CD4-positive, CD25-positive, alpha-beta regulatory T cell (primary cell): ENCODE measurements around the gene ABI3BP. TPM values are rescaled to one million over a fixed set of nuclear protein-coding genes. Genes with fewer than 3 reads are reported as not detected.

Experiments used
- ATAC-seq, 2 donors: fragments of 150-1000 bp; cut with Tn5 transposase; one replicate each; pipeline ENCODE4 v1.10.0; 2021; ENCODE audit warnings: low read depth in 2 of 2, moderate number of reproducible peaks in 2 of 2, moderate library complexity in 1 of 2
- DNase-seq, 3 donors: peaks; one replicate each; pipeline versions ENCODE4 v3.0.0 to v3.0.0-alpha.2; 2012 to 2022; ENCODE audit warnings: mixed read lengths in 1 of 3
- H3K27ac ChIP-seq: one replicate; pipeline ENCODE4 v1.7.0; 2013; ENCODE audit warnings: mild to moderate bottlenecking, low read length; ENCODE audit not compliant: insufficient read depth, poor library complexity, severe bottlenecking
- H3K27me3 ChIP-seq: one replicate; pipeline ENCODE4 v1.7.0; 2013; ENCODE audit warnings: low read length; ENCODE audit not compliant: control insufficient read depth, insufficient read depth
- H3K36me3 ChIP-seq: one replicate; pipeline ENCODE4 v1.7.0; 2013; ENCODE audit warnings: mild to moderate bottlenecking, low read length, moderate library complexity; ENCODE audit not compliant: control insufficient read depth, insufficient read depth
- H3K4me1 ChIP-seq: 2 replicates; pipeline ENCODE4 v1.7.0; 2013; ENCODE audit warnings: mild to moderate bottlenecking, low read length; ENCODE audit not compliant: insufficient read depth, control insufficient read depth, poor library complexity, severe bottlenecking
- H3K4me3 ChIP-seq: one replicate; pipeline ENCODE4 v1.7.0; 2013; ENCODE audit warnings: low read depth, mild to moderate bottlenecking, low read length, moderate library complexity
- H3K9me3 ChIP-seq, 2 experiments: 1 replicate in 1 of 2; 2 replicates in 1 of 2; pipeline ENCODE4 v1.7.0; 2013; ENCODE audit warnings: low read length in 2 of 2, mild to moderate bottlenecking in 1 of 2, moderate library complexity in 1 of 2; ENCODE audit not compliant: control insufficient read depth in 2 of 2
- H3K27ac Mint-ChIP-seq, 3 donors: one replicate each; pipeline ENCODE4 v1.8.0; 2020 to 2022; ENCODE audit warnings: mild to moderate bottlenecking in 3 of 3, mixed read lengths in 3 of 3, moderate library complexity in 2 of 3
- H3K27me3 Mint-ChIP-seq: one replicate; pipeline ENCODE4 v1.8.0; 2022; ENCODE audit warnings: mild to moderate bottlenecking, mixed read lengths
- H3K36me3 Mint-ChIP-seq: one replicate; pipeline ENCODE4 v1.8.0; 2020; ENCODE audit warnings: mixed read lengths
- H3K4me1 Mint-ChIP-seq, 4 donors: one replicate each; pipeline ENCODE4 v1.8.0; 2020 to 2022; ENCODE audit warnings: mixed read lengths in 4 of 4, mild to moderate bottlenecking in 1 of 4
- H3K4me3 Mint-ChIP-seq, 4 donors: one replicate each; pipeline ENCODE4 v1.8.0; 2020 to 2022; ENCODE audit warnings: mild to moderate bottlenecking in 4 of 4, mixed read lengths in 4 of 4, moderate library complexity in 3 of 4
- H3K9me3 Mint-ChIP-seq, 7 donors: one replicate each; pipeline ENCODE4 v1.8.0; 2020 to 2022; ENCODE audit warnings: mixed read lengths in 7 of 7, mild to moderate bottlenecking in 3 of 7, moderate library complexity in 2 of 7
- polyA plus RNA-seq, 4 donors: library from polyadenylated mRNA; unstranded; fragments of 300-500 nt; fragmentation: Illumina TruSeq; gene quantifications; one replicate each; pipeline ENCODE4 v1.2.3, GENCODE V29; 2021
- total RNA-seq: library from RNA; stranded (reverse); gene quantifications from one replicate; pipeline ENCODE4 v1.2.3, GENCODE V29; 2022

The ABI3BP gene
- total and polyA plus RNA-seq, 5 donors from 2014 or later = 0.05 to 0.07 TPM; not detected in 3

DNA sequence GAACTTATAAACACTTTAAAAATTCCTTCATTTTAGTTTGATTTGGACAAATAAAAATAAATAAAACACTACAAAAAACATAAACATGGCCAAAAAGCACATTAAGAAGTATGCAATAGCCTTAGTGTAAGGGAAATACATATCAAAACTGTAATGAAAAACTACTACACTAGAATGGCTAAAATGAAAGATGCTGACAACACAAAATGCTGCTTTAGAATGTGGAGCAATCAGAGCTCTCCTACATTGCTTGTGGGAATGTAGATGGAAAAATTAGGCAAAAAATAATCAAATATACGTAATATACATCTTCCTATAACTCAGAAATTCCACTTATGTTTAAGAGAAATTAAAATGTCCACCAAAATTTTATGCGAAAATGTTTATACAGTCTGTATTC lies 96.2 kb downstream of the ABI3BP start:
- Mint-ChIP-seq H3K27ac (no peak overlapping the region), H3K9me3 (peaks cover 0 to 5% (median 0%) of the 10 kb centered on the region in 7 donors), H3K4me3 (no peak overlapping the region), H3K27me3 (peaks cover 7% of the 10 kb centered on the region), H3K4me1 (peaks cover 0 to 27% (median 13%) of the 10 kb centered on the region in 4 donors), H3K36me3 (no peaks in the 10 kb centered on the region)
- Histone ChIP-seq H3K4me1 (no peaks in the 10 kb centered on the region), H3K36me3 (no peaks in the 10 kb centered on the region), H3K27ac (no peak overlapping the region), H3K27me3 (no peaks in the 10 kb centered on the region), H3K4me3 (no peak overlapping the region), H3K9me3 (no peaks in the 10 kb centered on the region)
- DNase-seq = no peak
- ATAC-seq = no peak

DNA sequence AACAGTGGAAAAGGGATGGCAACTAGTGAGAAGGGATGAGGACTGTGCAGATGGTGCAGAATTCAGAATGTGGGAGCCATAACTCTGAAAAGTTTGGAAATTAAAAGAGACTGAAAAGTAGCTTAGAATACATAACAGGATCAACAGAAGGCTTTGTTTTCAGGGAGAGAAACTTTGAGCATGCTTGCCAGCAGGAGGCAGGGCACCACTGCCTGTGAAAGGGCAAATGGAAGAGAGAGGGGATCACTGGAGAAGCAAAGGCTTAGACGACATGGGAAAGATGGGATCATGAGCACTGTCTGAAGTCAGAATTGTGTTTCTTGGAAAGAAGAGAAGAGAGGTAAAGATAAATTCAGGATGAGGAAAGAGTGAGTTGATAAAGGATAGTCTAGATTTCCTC lies 99.6 kb downstream of the ABI3BP start:
- ATAC-seq = no peak
- DNase-seq = no peak
- no peaks in the 10 kb centered on the region for H3K9me3 ChIP-seq
- H3K27ac Mint-ChIP-seq = no peak overlapping the region
- H3K4me3 ChIP-seq = no peak overlapping the region
- H3K4me1 ChIP-seq = no peaks in the 10 kb centered on the region
- no peaks in the 10 kb centered on the region for H3K36me3 ChIP-seq
- H3K36me3 Mint-ChIP-seq = no peaks in the 10 kb centered on the region
- no peak overlapping the region for H3K4me3 Mint-ChIP-seq
- peaks cover 0 to 8% (median 2%) of the 10 kb centered on the region in 7 donors for H3K9me3 Mint-ChIP-seq
- peaks cover 12% of the 10 kb centered on the region for H3K27me3 Mint-ChIP-seq
- peaks cover 0 to 8% (median 5%) of the 10 kb centered on the region in 4 donors for H3K4me1 Mint-ChIP-seq
- no peak overlapping the region for H3K27ac ChIP-seq
- peaks cover 6% of the 10 kb centered on the region for H3K27me3 ChIP-seq

- H3K4me1 Mint-ChIP-seq = peaks cover 0 to 3% (median under 1%) of the 10 kb centered on the region in 4 donors
- Histone ChIP-seq H3K27me3 (peaks cover 6% of the 10 kb centered on the region), H3K36me3 (no peaks in the 10 kb centered on the region), H3K4me1 (no peaks in the 10 kb centered on the region), H3K27ac (no peak overlapping the region), H3K4me3 (no peak overlapping the region), H3K9me3 (no peaks in the 10 kb centered on the region)
- no peak overlapping the region for H3K27ac Mint-ChIP-seq
- DNase-seq (no peak), ATAC-seq (no peak)
- H3K27me3 Mint-ChIP-seq = peaks cover 7% of the 10 kb centered on the region
- H3K36me3 Mint-ChIP-seq = no peaks in the 10 kb centered on the region
- no peak overlapping the region for H3K4me3 Mint-ChIP-seq
- peaks cover 0 to 8% (median 2%) of the 10 kb centered on the region in 7 donors for H3K9me3 Mint-ChIP-seq
These were observed 100.1 kb downstream of the ABI3BP start for GRCh38 chr3:100893108-100893507.

DNA sequence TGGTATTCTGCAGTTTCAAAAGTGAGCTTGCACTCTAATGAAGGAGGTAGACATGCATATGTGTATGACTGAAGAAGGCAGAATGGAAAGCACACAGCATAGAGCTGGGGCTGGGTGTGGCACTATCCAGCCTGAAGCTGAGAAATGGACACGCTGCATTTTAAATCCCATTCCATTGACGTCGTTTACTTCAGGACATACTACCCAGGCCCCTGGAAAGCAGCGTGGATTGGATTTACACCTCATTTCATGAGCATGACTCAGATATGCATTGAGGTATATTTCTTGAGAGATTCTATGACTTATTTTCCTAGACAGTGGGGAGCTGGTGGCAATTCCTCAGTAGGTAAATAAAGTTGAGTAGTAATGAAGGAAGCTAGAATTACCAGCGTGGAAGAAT lies 101.4 kb downstream of the ABI3BP start:
- Mint-ChIP-seq H3K4me1 (peaks cover 0 to 1% (median 0%) of the 10 kb centered on the region in 4 donors), H3K36me3 (no peaks in the 10 kb centered on the region), H3K27ac (no peak overlapping the region), H3K9me3 (peaks cover 0 to 8% (median 0%) of the 10 kb centered on the region in 7 donors), H3K4me3 (no peak overlapping the region), H3K27me3 (peaks cover 5% of the 10 kb centered on the region)
- no peak overlapping the region for H3K27ac ChIP-seq
- no peak for DNase-seq
- no peaks in the 10 kb centered on the region for H3K4me1 ChIP-seq
- H3K36me3 ChIP-seq = no peaks in the 10 kb centered on the region
- peaks cover 6% of the 10 kb centered on the region for H3K27me3 ChIP-seq
- H3K4me3 ChIP-seq = no peak overlapping the region
- no peak for ATAC-seq
- no peaks in the 10 kb centered on the region for H3K9me3 ChIP-seq

- Histone ChIP-seq H3K36me3 (no peaks in the 10 kb centered on the region), H3K4me1 (no peaks in the 10 kb centered on the region), H3K27ac (no peak overlapping the region), H3K9me3 (no peaks in the 10 kb centered on the region), H3K27me3 (peaks cover 6% of the 10 kb centered on the region), H3K4me3 (no peak overlapping the region)
- Mint-ChIP-seq H3K4me3 (no peak overlapping the region), H3K27ac (no peak overlapping the region), H3K9me3 (peaks cover 0 to 8% (median 0%) of the 10 kb centered on the region in 7 donors), H3K4me1 (peaks cover 0 to 1% (median 0%) of the 10 kb centered on the region in 4 donors), H3K27me3 (peaks cover 8% of the 10 kb centered on the region), H3K36me3 (no peaks in the 10 kb centered on the region)
- ATAC-seq (no peak), DNase-seq (no peak)
These were observed 102.2 kb downstream of the ABI3BP start for GRCh38 chr3:100891033-100891432.

GRCh38 chr3:100888881-100889280 lies 104.3 kb downstream of the ABI3BP start:
- H3K27me3 Mint-ChIP-seq = peaks cover 15% of the 10 kb centered on the region
- no peaks in the 10 kb centered on the region for H3K36me3 ChIP-seq
- ATAC-seq (no peak), DNase-seq (no peak)
- no peak overlapping the region for H3K4me3 Mint-ChIP-seq
- no peaks in the 10 kb centered on the region for H3K9me3 ChIP-seq
- H3K27ac Mint-ChIP-seq = no peak overlapping the region
- H3K36me3 Mint-ChIP-seq = no peaks in the 10 kb centered on the region
- no peak overlapping the region for H3K4me3 ChIP-seq
- peaks cover 6% of the 10 kb centered on the region for H3K27me3 ChIP-seq
- H3K9me3 Mint-ChIP-seq = peaks cover 0 to 6% (median 0%) of the 10 kb centered on the region in 7 donors
- no peak overlapping the region for H3K27ac ChIP-seq
- H3K4me1 Mint-ChIP-seq = no peaks in the 10 kb centered on the region
- no peaks in the 10 kb centered on the region for H3K4me1 ChIP-seq

DNA sequence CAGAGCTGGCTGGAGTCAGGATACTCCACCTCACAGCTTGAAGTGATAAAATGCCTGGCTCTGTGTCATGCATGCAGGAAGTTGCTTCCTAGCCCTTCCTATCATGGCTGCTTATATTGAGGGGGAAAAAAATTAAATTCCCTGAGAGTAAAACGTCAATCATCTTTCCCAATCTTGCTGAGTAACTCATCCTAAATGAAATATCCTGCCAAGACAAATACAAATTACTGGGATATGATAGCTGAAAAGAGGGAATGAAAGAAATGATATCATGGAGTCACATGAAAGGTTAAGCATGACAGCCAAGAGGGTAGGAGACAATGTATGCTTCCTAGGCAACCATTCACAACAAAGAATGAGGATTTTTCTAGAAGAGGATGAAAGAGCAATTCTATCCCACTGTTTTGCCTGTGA lies 110.6 kb downstream of the ABI3BP start:
- no peak overlapping the region for H3K4me3 Mint-ChIP-seq
- Histone ChIP-seq H3K27me3 (no peaks in the 10 kb centered on the region), H3K36me3 (no peaks in the 10 kb centered on the region), H3K4me3 (no peak overlapping the region), H3K27ac (no peak overlapping the region), H3K4me1 (no peaks in the 10 kb centered on the region), H3K9me3 (no peaks in the 10 kb centered on the region)
- no peak for ATAC-seq
- DNase-seq = no peak
- H3K27ac Mint-ChIP-seq = no peak overlapping the region
- H3K9me3 Mint-ChIP-seq = peaks cover 0 to 1% (median 0%) of the 10 kb centered on the region in 7 donors
- H3K27me3 Mint-ChIP-seq = peaks cover 10% of the 10 kb centered on the region
- H3K4me1 Mint-ChIP-seq = no peaks in the 10 kb centered on the region
- no peaks in the 10 kb centered on the region for H3K36me3 Mint-ChIP-seq

GRCh38 chr3:100880845-100881244 lies 112.4 kb downstream of the ABI3BP start:
- peaks cover 6% of the 10 kb centered on the region for H3K27me3 Mint-ChIP-seq
- no peaks in the 10 kb centered on the region for H3K36me3 ChIP-seq
- no peak overlapping the region for H3K4me3 ChIP-seq
- H3K27ac Mint-ChIP-seq = no peak overlapping the region
- no peaks in the 10 kb centered on the region for H3K4me1 Mint-ChIP-seq
- ATAC-seq (no peak), DNase-seq (no peak)
- H3K4me1 ChIP-seq = no peaks in the 10 kb centered on the region
- no peaks in the 10 kb centered on the region for H3K9me3 ChIP-seq
- no peaks in the 10 kb centered on the region for H3K36me3 Mint-ChIP-seq
- peaks cover 0 to 1% (median 0%) of the 10 kb centered on the region in 7 donors for H3K9me3 Mint-ChIP-seq
- H3K27me3 ChIP-seq = no peaks in the 10 kb centered on the region
- H3K27ac ChIP-seq = no peak overlapping the region
- no peak overlapping the region for H3K4me3 Mint-ChIP-seq
